K562 (cell line): Measurements from ENCODE around the gene ERBB4. TPM values are rescaled to one million over a fixed set of nuclear protein-coding genes. Genes with fewer than 3 reads are reported as not detected.

Experiments
- ATAC-seq: fragments of 200-7000 bp; cut with Tn5 transposase; 3 replicates; pipeline ENCODE4 v1.9.1; 2020; ENCODE audit warnings: moderate library complexity
- BruUV-seq: library from RNA; stranded (reverse); fragments of 400-500 nt; replicated peaks from 2 replicates; lab custom pipeline; 2021; lab: Mats Ljungman, UMichigan
- CTCF ChIA-PET: fragments of 300-600 bp; formaldehyde crosslinking; extraction: SDS; loops from one replicate; lab custom pipeline; 2021; ENCODE audit warnings: low intra/inter-chr PET ratio; lab: Yijun Ruan, JAX
- POLR2A ChIA-PET: fragments of 300-600, 350-650 bp; sonication (Branson Sonifier 250); formaldehyde crosslinking; extraction: SDS; loops from one replicate; lab custom pipeline; 2021; ENCODE audit warnings: antibody characterized with exemption, inconsistent platforms; lab: Yijun Ruan, JAX
- DNase-seq, 4 experiments: peaks; one replicate each; pipeline versions ENCODE4 v3.0.0 to v3.0.0-alpha.2; 2011 to 2018; ENCODE audit warnings: low spot score in 3 of 4, mixed read lengths in 3 of 4; ENCODE audit errors: extremely low read depth in 1 of 4
- FAIRE-seq: peaks from 2 replicates; lab custom pipeline; 2011; peaks lifted over from hg19 to GRCh38; lab: Jason Lieb, UNC
- H2AFZ ChIP-seq: 2 replicates; pipeline ENCODE4 v1.6.0; 2011; ENCODE audit warnings: low read depth, low read length, control low read depth, inconsistent platforms
- H3K27ac ChIP-seq: fragments of 200-600 bp; 3 replicates; pipeline ENCODE4 v1.8.0; 2011; ENCODE audit warnings: low read depth, mild to moderate bottlenecking, control low read depth, inconsistent platforms, low read length, moderate library complexity, mixed read lengths; ENCODE audit errors: extremely low read depth
- H3K27me3 ChIP-seq, 2 experiments: fragments of 300-600 bp in 1 of 2; 2 replicates in 1 of 2; 3 replicates in 1 of 2; pipeline versions ENCODE4 v1.6.0 to v1.8.0; 2011; ENCODE audit warnings: inconsistent platforms in 2 of 2, low read length in 2 of 2, mild to moderate bottlenecking in 1 of 2, mixed read lengths in 1 of 2, moderate library complexity in 1 of 2; ENCODE audit not compliant: control insufficient read depth in 2 of 2, insufficient read depth in 2 of 2
- H3K36me3 ChIP-seq: fragments of 300-600 bp; 3 replicates; pipeline ENCODE4 v1.8.0; 2011; ENCODE audit warnings: mild to moderate bottlenecking, low read length, inconsistent platforms; ENCODE audit not compliant: control insufficient read depth, insufficient read depth
- H3K4me1 ChIP-seq, 2 experiments: fragments of 200-600 bp in 1 of 2; replicated peaks in 1 of 2; 2 replicates in 1 of 2; 3 replicates in 1 of 2; pipeline versions ENCODE4 v1.5.1 to v1.8.0; 2011; ENCODE audit warnings: inconsistent platforms in 2 of 2, low read length in 2 of 2, mild to moderate bottlenecking in 1 of 2, mixed read lengths in 1 of 2, moderate library complexity in 1 of 2; ENCODE audit not compliant: control insufficient read depth in 2 of 2, insufficient read depth in 2 of 2
- H3K4me2 ChIP-seq: 2 replicates; pipeline ENCODE4 v1.6.1; 2011; ENCODE audit warnings: low read length, control low read depth, inconsistent platforms, mixed read lengths; ENCODE audit not compliant: insufficient read depth
- H3K4me3 ChIP-seq: fragments of 200-600 bp; sonication (generic), shearing (Covaris generic); 2 replicates; pipeline ENCODE4 v1.5.1; 2016; ENCODE audit warnings: control low read depth, inconsistent platforms
- H3K79me2 ChIP-seq: fragments of 200-600 bp; 3 replicates; pipeline ENCODE4 v1.8.0; 2011; ENCODE audit warnings: low read length, inconsistent platforms; ENCODE audit not compliant: control insufficient read depth, insufficient read depth
- H3K9ac ChIP-seq, 2 experiments: 2 replicates each; pipeline versions ENCODE4 v1.6.0 to v1.6.1; 2011; ENCODE audit warnings: low read depth in 2 of 2, low read length in 2 of 2, control low read depth in 1 of 2, inconsistent platforms in 1 of 2, mild to moderate bottlenecking in 1 of 2, mixed read lengths in 1 of 2; ENCODE audit not compliant: insufficient read depth in 1 of 2
- H3K9me1 ChIP-seq: one replicate; pipeline ENCODE4 v1.6.0; 2011; ENCODE audit warnings: inconsistent platforms, mild to moderate bottlenecking, low read length, moderate library complexity; ENCODE audit not compliant: control insufficient read depth, insufficient read depth
- H3K9me3 ChIP-seq: replicated peaks from 2 replicates; pipeline ENCODE4 v1.5.1; 2011; ENCODE audit warnings: low read depth, low read length, inconsistent platforms; ENCODE audit not compliant: control insufficient read depth, insufficient read depth
- H4K20me1 ChIP-seq: replicated peaks from 2 replicates; pipeline ENCODE4 v1.6.1; 2011; ENCODE audit warnings: low read length, inconsistent platforms, mixed read lengths; ENCODE audit not compliant: control insufficient read depth, insufficient read depth
- BRF1 ChIP-seq: IDR thresholded peaks from 3 replicates; pipeline ENCODE4 v1.6.1; 2011; ENCODE audit warnings: borderline replicate concordance, mild to moderate bottlenecking; ENCODE audit not compliant: insufficient read length; ENCODE audit errors: extremely low read depth
- E2F5 ChIP-seq: sonication (generic); formaldehyde crosslinking; IDR thresholded peaks from 2 replicates; pipeline ENCODE4 v1.8.0; 2022; ENCODE audit warnings: mild to moderate bottlenecking, missing genetic modification reagents
- HNRNPUL1 ChIP-seq: fragments of 200-400 bp; formaldehyde crosslinking; IDR thresholded peaks from 2 replicates; pipeline ENCODE4 v1.6.1; 2017; ENCODE audit warnings: low read length
- IFI16 ChIP-seq: fragments of 250-450 bp; sonication (Bioruptor Pico); IDR thresholded peaks from 2 replicates; pipeline ENCODE4 v2.1.2; 2022; ENCODE audit warnings: mild to moderate bottlenecking, inconsistent platforms
- KAT8 ChIP-seq: fragments of 450-650 bp; IDR thresholded peaks from 2 replicates; pipeline ENCODE4 v1.6.1; 2016; ENCODE audit warnings: low read depth, mild to moderate bottlenecking
- MTA1 ChIP-seq: fragments of 450-650 bp; IDR thresholded peaks from 2 replicates; pipeline ENCODE4 v1.6.1; 2017; ENCODE audit warnings: borderline replicate concordance
- NELFE ChIP-seq: IDR thresholded peaks from 2 replicates; pipeline ENCODE4 v1.6.1; 2011; ENCODE audit warnings: mild to moderate bottlenecking; ENCODE audit not compliant: insufficient read depth, insufficient read length
- OTX1 ChIP-seq: fragments of 450-650 bp; formaldehyde crosslinking; IDR thresholded peaks from 2 replicates; pipeline ENCODE4 v1.4.0; 2022; ENCODE audit warnings: mild to moderate bottlenecking
- POLR2A ChIP-seq: fragments of 450-650 bp; conservative IDR thresholded peaks from 2 replicates; pipeline ENCODE4 v1.6.1; 2016
- WGBS: fragments of 100-300 bp; shearing (Covaris generic); methylation state at CpG from one replicate; pipeline ENCODE4 v1.1.6; 2016; ENCODE audit warnings: low coverage, mixed read lengths; ENCODE audit not compliant: insufficient coverage; ENCODE audit errors: missing lambda C conversion rate; 5-methylcytosine and 5-hydroxymethylcytosine counted together
- in situ Hi-C: fragments of 300-500 bp; cut with MboI; formaldehyde crosslinking; loops from 4 replicates; pipeline ENCODE4 v1.15.0; 2018; ENCODE audit warnings: inconsistent platforms, mixed read lengths
- intact Hi-C: fragments of 100-400 bp; cut with micrococcal nuclease; formaldehyde crosslinking; loops from 2 replicates; pipeline ENCODE4 v1.14.2; 2022
- polyA plus RNA-seq, 8 experiments: library from polyadenylated mRNA; depleted of rRNA in 4 of 8; stranded (reverse) in 5 of 8; unstranded in 3 of 8; fragments of >200 nt; fragmentation: Nextera tagmentation in 2 of 8; fragmentation: Illumina TruSeq in 1 of 8; extraction: Ambion mirVana in 2 of 8; extraction: Trizol in 1 of 8; gene quantifications; 2 replicates each; pipeline versions ENCODE4 v1.2.1 to v1.2.3, GENCODE V29; 2011 to 2014; ENCODE audit warnings: inconsistent platforms in 1 of 8, missing spikeins in 1 of 8
- total RNA-seq, 7 experiments: library from RNA; depleted of rRNA in 6 of 7; stranded (reverse); fragments of >200 nt in 6 of 7; fragmentation: Illumina TruSeq in 2 of 7; extraction: Trizol in 2 of 7; gene quantifications; 2 replicates each; pipeline versions ENCODE4 v1.2.1 to v1.2.3, GENCODE V29; 2011 to 2021; ENCODE audit warnings: low replicate concordance in 1 of 7
- TF ChIP-seq, protein P1 (sequence below): fragments of 250-450 bp; sonication (Bioruptor Pico); IDR thresholded peaks from 2 replicates; pipeline ENCODE4 v1.8.0; 2021; ENCODE audit warnings: borderline replicate concordance, mild to moderate bottlenecking, moderate library complexity; ENCODE audit not compliant: poor library complexity, severe bottlenecking
- TF ChIP-seq, protein P2 (sequence below): sonication (generic); formaldehyde crosslinking; IDR thresholded peaks from 2 replicates; pipeline ENCODE4 v1.8.0; 2022; ENCODE audit warnings: missing genetic modification reagents, mild to moderate bottlenecking, borderline replicate concordance

ERBB4 gene
- total and polyA plus RNA-seq, 9 of the 15 experiments (the other 6 are each of a cell fraction or from before 2014, with no cell fraction given), result not detected

DNA sequence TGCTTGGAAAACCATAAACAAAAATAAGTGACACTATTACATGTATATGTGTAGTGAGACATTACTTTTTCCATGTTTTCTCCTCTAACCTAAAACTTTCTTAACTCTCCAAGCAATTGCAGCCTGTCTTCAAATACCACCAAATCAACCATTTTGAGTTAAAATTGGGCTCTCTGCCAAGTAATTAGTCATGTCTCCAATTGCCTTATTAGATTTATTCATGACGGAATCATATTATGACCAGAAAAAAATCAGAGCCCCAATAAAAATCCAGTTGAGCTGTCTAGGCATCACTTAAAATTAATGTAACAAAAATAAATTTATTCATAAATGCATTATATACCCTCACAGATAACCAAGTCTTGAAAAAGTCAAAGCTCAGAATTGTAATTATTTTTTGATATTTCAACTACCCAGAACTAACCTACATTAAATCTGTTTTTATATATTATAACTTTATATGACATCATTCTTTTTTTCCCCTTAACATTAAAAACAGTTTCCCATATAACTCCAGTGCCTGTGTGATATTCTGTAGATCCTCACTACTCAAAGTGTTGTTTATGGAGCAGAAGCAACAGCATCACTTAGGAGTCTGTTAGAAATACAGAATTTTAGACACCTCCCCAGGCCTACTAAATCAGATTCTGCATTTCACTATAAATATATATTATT, 157.0 kb downstream of the ERBB4 start:
- POLR2A ChIA-PET, result no interaction called here
- Histone ChIP-seq H3K9me3 (no peaks in the 10 kb centered on the region), H3K27ac (no peak overlapping the region), H3K9ac (no peak overlapping the region), H4K20me1 (no peaks in the 10 kb centered on the region), H3K36me3 (no peaks in the 10 kb centered on the region), H3K4me2 (no peak overlapping the region), H3K4me3 (no peak overlapping the region), H3K27me3 (no peaks in the 10 kb centered on the region), H2AFZ (no peak overlapping the region), H3K4me1 (no peaks in the 10 kb centered on the region), H3K79me2 (no peaks in the 10 kb centered on the region), H3K9me1 (no peaks in the 10 kb centered on the region)
- in situ Hi-C loops, result no loop called here
- no TSS peak for BruUV-seq
- no peak for TF ChIP-seq KAT8
- TF ChIP-seq IFI16 (CRISPR knock-in tag), result no peak
- TF ChIP-seq MTA1, result no peak
- TF ChIP-seq OTX1, result no peak
- no peak for TF ChIP-seq E2F5 (CRISPR knock-in tag)
- TF ChIP-seq, protein P1, sequence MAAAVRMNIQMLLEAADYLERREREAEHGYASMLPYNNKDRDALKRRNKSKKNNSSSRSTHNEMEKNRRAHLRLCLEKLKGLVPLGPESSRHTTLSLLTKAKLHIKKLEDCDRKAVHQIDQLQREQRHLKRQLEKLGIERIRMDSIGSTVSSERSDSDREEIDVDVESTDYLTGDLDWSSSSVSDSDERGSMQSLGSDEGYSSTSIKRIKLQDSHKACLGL (CRISPR knock-in tag), result no peak
- TF ChIP-seq NELFE, result no peak
- no peak for TF ChIP-seq POLR2A
- TF ChIP-seq BRF1, result no peak
- TF ChIP-seq HNRNPUL1, result no peak
- TF ChIP-seq, protein P2, sequence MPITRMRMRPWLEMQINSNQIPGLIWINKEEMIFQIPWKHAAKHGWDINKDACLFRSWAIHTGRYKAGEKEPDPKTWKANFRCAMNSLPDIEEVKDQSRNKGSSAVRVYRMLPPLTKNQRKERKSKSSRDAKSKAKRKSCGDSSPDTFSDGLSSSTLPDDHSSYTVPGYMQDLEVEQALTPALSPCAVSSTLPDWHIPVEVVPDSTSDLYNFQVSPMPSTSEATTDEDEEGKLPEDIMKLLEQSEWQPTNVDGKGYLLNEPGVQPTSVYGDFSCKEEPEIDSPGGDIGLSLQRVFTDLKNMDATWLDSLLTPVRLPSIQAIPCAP, result no peak
- no peak for ATAC-seq
- intact Hi-C loops, result no loop called here
- FAIRE-seq, result no peak
- 11% methylated on average over 1 of the region's 1 CpG for WGBS
- no peak for DNase-seq
- CTCF ChIA-PET, result no interaction called here
